MCF 10A (cell line): Measurements from ENCODE around the gene TXNDC5. TPM values are rescaled to one million over a fixed set of nuclear protein-coding genes. Genes with fewer than 3 reads are reported as not detected.
A peak's percentile ranks its signal among the peaks of the same experiment; 100 is the strongest.

ENCODE experiments used
- BruUV-seq: library from RNA; stranded (reverse); fragments of 400-500 nt; replicated peaks from 2 replicates; lab custom pipeline; 2021; lab: Mats Ljungman, UMichigan
- CTCF ChIA-PET: fragments of 300-600 bp; sonication (Branson Sonifier 250); formaldehyde crosslinking; extraction: SDS; loops from one replicate; lab custom pipeline; 2021; ENCODE audit warnings: antibody characterized with exemption, inconsistent platforms; lab: Yijun Ruan, JAX
- POLR2A ChIA-PET: fragments of 300-600, 350-650 bp; sonication (Branson Sonifier 250); formaldehyde crosslinking; extraction: SDS; loops from one replicate; lab custom pipeline; 2020; ENCODE audit warnings: antibody characterized with exemption, inconsistent platforms; lab: Yijun Ruan, JAX
- DNase-seq: peaks from one replicate; pipeline ENCODE4 v3.0.0-alpha.2; 2018; ENCODE audit not compliant: unreplicated experiment
- H3K27ac Mint-ChIP-seq: one replicate; pipeline ENCODE4 v1.8.0; 2022; ENCODE audit warnings: mild to moderate bottlenecking, low read depth, mixed read lengths; ENCODE audit not compliant: unreplicated experiment
- H3K27me3 Mint-ChIP-seq: one replicate; pipeline ENCODE4 v1.8.0; 2022; ENCODE audit warnings: mixed read lengths; ENCODE audit not compliant: insufficient read depth, unreplicated experiment
- H3K36me3 Mint-ChIP-seq: one replicate; pipeline ENCODE4 v1.8.0; 2022; ENCODE audit warnings: mild to moderate bottlenecking, moderate library complexity, mixed read lengths; ENCODE audit not compliant: insufficient read depth, unreplicated experiment
- H3K4me1 Mint-ChIP-seq: one replicate; pipeline ENCODE4 v1.8.0; 2022; ENCODE audit warnings: mixed read lengths; ENCODE audit not compliant: insufficient read depth, unreplicated experiment
- H3K4me3 Mint-ChIP-seq: one replicate; pipeline ENCODE4 v1.8.0; 2022; ENCODE audit warnings: mild to moderate bottlenecking, moderate library complexity, mixed read lengths; ENCODE audit not compliant: unreplicated experiment
- H3K9me3 Mint-ChIP-seq: one replicate; pipeline ENCODE4 v1.8.0; 2022; ENCODE audit warnings: mixed read lengths; ENCODE audit not compliant: unreplicated experiment
- intact Hi-C: fragments of 100-400 bp; cut with micrococcal nuclease; formaldehyde crosslinking; loops from 2 replicates; pipeline ENCODE4 v1.14.1; 2022
- total RNA-seq: library from RNA; stranded (reverse); gene quantifications from 2 replicates; pipeline ENCODE4 v1.2.3, GENCODE V29; 2022
- TF ChIP-seq, protein P1 (sequence below): fragments of 200-600 bp; IDR thresholded peaks from one replicate; pipeline ENCODE4 v1.8.0; 2022; ENCODE audit warnings: antibody characterized with exemption, mild to moderate bottlenecking; ENCODE audit not compliant: unreplicated experiment

TXNDC5 gene
- total RNA-seq, 1 experiment from 2014 or later: 195 TPM

DNA sequence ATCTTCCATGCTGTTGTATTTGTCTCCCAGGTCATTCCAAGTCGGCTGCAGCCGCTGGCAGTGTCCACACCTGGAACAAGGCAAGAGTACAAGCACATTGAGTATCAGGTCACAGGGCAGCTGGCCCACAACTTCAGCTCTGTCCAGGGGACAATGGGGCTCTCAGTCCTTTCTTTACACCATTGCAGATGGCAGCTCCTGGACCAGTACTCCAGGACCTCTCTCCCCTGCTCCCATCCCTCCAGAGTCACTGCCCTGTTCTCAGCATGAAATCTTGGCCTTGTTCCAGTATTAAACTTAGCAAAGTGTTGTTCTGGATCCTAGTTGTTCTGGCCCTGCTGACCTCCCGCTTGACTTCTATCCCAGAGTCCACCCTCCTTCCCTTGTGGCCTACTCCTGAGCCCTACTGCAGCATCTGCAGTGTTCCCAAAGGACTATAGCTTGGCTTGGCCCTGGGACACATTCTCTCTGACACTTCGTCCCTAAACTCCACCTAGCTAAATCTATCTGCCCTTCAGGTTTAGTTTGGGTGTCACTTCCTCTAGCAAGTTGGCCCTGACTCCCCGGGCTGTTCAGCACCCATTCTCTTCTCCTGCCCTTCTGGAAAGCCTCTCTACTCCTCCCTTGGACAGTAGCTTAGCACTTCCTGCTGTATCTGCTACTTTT is 5.8 kb downstream of the TXNDC5 start:
- no peaks in the 10 kb centered on the region for H3K27me3 Mint-ChIP-seq
- H3K27ac Mint-ChIP-seq: peak overlapping the region; percentile 77
- no peak for DNase-seq
- no peaks in the 10 kb centered on the region for H3K9me3 Mint-ChIP-seq
- POLR2A ChIA-PET: interaction anchor here (0.7 kb wide), 1 partner anchor 261 kb away, joined by 3 read pairs; no protein-coding TSS in a partner anchor
- H3K4me1 Mint-ChIP-seq: peaks cover 12% of the 10 kb centered on the region
- TF ChIP-seq, protein P1, sequence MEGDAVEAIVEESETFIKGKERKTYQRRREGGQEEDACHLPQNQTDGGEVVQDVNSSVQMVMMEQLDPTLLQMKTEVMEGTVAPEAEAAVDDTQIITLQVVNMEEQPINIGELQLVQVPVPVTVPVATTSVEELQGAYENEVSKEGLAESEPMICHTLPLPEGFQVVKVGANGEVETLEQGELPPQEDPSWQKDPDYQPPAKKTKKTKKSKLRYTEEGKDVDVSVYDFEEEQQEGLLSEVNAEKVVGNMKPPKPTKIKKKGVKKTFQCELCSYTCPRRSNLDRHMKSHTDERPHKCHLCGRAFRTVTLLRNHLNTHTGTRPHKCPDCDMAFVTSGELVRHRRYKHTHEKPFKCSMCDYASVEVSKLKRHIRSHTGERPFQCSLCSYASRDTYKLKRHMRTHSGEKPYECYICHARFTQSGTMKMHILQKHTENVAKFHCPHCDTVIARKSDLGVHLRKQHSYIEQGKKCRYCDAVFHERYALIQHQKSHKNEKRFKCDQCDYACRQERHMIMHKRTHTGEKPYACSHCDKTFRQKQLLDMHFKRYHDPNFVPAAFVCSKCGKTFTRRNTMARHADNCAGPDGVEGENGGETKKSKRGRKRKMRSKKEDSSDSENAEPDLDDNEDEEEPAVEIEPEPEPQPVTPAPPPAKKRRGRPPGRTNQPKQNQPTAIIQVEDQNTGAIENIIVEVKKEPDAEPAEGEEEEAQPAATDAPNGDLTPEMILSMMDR: no peak
- intact Hi-C loops: no loop called here
- CTCF ChIA-PET: interaction anchor here (0.9 kb wide), 1 partner anchor 9 kb away, joined by 3 read pairs; no protein-coding TSS in a partner anchor
- H3K4me3 Mint-ChIP-seq: no peak overlapping the region
- H3K36me3 Mint-ChIP-seq: peaks cover 65% of the 10 kb centered on the region
- BruUV-seq: no TSS peak

GRCh38 chr6:7903673-7904072 is 6.9 kb downstream of the TXNDC5 start:
- H3K4me1 Mint-ChIP-seq: peaks cover 12% of the 10 kb centered on the region
- peaks cover 76% of the 10 kb centered on the region for H3K36me3 Mint-ChIP-seq
- no peaks in the 10 kb centered on the region for H3K9me3 Mint-ChIP-seq
- TF ChIP-seq, protein P1: no peak
- no peaks in the 10 kb centered on the region for H3K27me3 Mint-ChIP-seq
- H3K4me3 Mint-ChIP-seq: no peak overlapping the region
- H3K27ac Mint-ChIP-seq: no peak overlapping the region
- POLR2A ChIA-PET: interaction anchor here (0.6 kb wide), 1 partner anchor 25 kb away, joined by 6 read pairs; no protein-coding TSS in a partner anchor
- CTCF ChIA-PET: interaction anchor here (0.7 kb wide), 1 partner anchor 156 kb away, joined by 3 read pairs; no protein-coding TSS in a partner anchor
- no peak for DNase-seq
- no TSS peak for BruUV-seq
- intact Hi-C loops: no loop called here

- no peak overlapping the region for H3K4me3 Mint-ChIP-seq
- TF ChIP-seq, protein P1: no peak
- DNase-seq: no peak
- no peaks in the 10 kb centered on the region for H3K9me3 Mint-ChIP-seq
- CTCF ChIA-PET: interaction anchor here (0.6 kb wide), 3 partner anchors 25 to 316 kb away, joined by 3 read pairs; no protein-coding TSS in a partner anchor
- intact Hi-C loops: no loop called here
- peaks cover 11% of the 10 kb centered on the region for H3K4me1 Mint-ChIP-seq
- no peak overlapping the region for H3K27ac Mint-ChIP-seq
- no TSS peak for BruUV-seq
- H3K36me3 Mint-ChIP-seq: peaks cover 82% of the 10 kb centered on the region
- POLR2A ChIA-PET: interaction anchor here (0.6 kb wide), 1 partner anchor 26 kb away, joined by 6 read pairs; no protein-coding TSS in a partner anchor
- no peaks in the 10 kb centered on the region for H3K27me3 Mint-ChIP-seq
These were observed 7.7 kb downstream of the TXNDC5 start for GRCh38 chr6:7902867-7903266.

DNA sequence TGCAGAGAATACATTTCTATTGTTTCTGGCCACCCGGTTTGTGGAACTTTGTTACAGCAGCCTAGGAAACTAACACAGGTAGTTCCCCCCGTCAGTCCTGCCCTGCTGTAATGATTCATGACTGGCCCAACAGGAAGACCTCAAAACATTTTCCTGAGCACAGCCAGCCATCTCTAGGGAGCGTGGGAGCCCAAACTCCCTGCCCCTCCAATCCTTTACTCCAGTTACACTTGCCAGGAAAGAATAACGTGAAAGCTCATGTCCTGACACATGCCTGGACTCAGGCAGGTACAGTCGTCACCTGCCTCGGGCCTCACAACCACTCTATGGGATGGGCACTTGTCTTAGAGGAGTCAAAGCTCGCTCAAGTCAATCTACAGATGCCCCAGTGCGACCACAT is 8.4 kb downstream of the TXNDC5 start:
- DNase-seq: no peak
- intact Hi-C loops: no loop called here
- H3K27me3 Mint-ChIP-seq: no peaks in the 10 kb centered on the region
- no peaks in the 10 kb centered on the region for H3K9me3 Mint-ChIP-seq
- peaks cover 6% of the 10 kb centered on the region for H3K4me1 Mint-ChIP-seq
- no peak overlapping the region for H3K27ac Mint-ChIP-seq
- ChIA-PET CTCF (interaction anchor here (0.6 kb wide), 2 partner anchors 24 to 317 kb away, joined by 3 read pairs; no protein-coding TSS in a partner anchor), POLR2A (no interaction called here)
- no TSS peak for BruUV-seq
- no peak overlapping the region for H3K4me3 Mint-ChIP-seq
- H3K36me3 Mint-ChIP-seq: peaks cover 83% of the 10 kb centered on the region
- TF ChIP-seq, protein P1: no peak
